Neural cell (in vitro differentiated cells): ENCODE data around the gene PRR12. TPM values are rescaled to one million over a fixed set of nuclear protein-coding genes. Genes with fewer than 3 reads are reported as not detected.

Source experiments
- H2AFZ ChIP-seq: fragments of 200-600, 300-800 bp; sonication (generic), shearing (Covaris generic); 2 replicates; pipeline ENCODE4 v1.6.0; 2014; ENCODE audit warnings: low read depth, mild to moderate bottlenecking, antibody characterized with exemption, low read length, moderate library complexity
- H3F3A ChIP-seq: fragments of 200-600 bp; shearing (Covaris generic); 2 replicates; pipeline ENCODE4 v1.6.1; 2016; ENCODE audit warnings: mild to moderate bottlenecking, moderate library complexity, mixed read lengths, antibody characterized with exemption, low read length; ENCODE audit not compliant: insufficient read depth, poor library complexity, severe bottlenecking
- H3K27ac ChIP-seq: fragments of 200-600, 300-800 bp; sonication (generic), shearing (Covaris generic); 2 replicates; pipeline ENCODE4 v1.5.1; 2014; ENCODE audit warnings: mild to moderate bottlenecking, low read length, moderate library complexity
- H3K27me3 ChIP-seq: fragments of 300-800, 200-600 bp; sonication (generic), shearing (Covaris generic); 2 replicates; pipeline ENCODE4 v1.6.0; 2014; ENCODE audit warnings: mild to moderate bottlenecking, low read depth, low read length, moderate library complexity; ENCODE audit not compliant: insufficient read depth
- H3K36me3 ChIP-seq: fragments of 300-800, 200-600 bp; sonication (generic), shearing (Covaris generic); 2 replicates; pipeline ENCODE4 v1.5.1; 2014; ENCODE audit warnings: mild to moderate bottlenecking, antibody characterized with exemption, low read length, moderate library complexity; ENCODE audit not compliant: insufficient read depth
- H3K4me2 ChIP-seq: fragments of 300-800, 200-600 bp; sonication (generic), shearing (Covaris generic); 2 replicates; pipeline ENCODE4 v1.6.0; 2014; ENCODE audit warnings: mild to moderate bottlenecking, low read length
- H3K4me3 ChIP-seq: fragments of 300-800, 200-600 bp; sonication (generic), shearing (Covaris generic); 2 replicates; pipeline ENCODE4 v1.5.1; 2014; ENCODE audit warnings: mild to moderate bottlenecking, low read length, moderate library complexity
- H3K79me2 ChIP-seq: fragments of 200-600 bp; shearing (Covaris generic); replicated peaks from 2 replicates; pipeline ENCODE4 v1.6.0; 2014; ENCODE audit warnings: mild to moderate bottlenecking, low read length, moderate library complexity; ENCODE audit not compliant: insufficient read depth
- H3K9ac ChIP-seq: fragments of 300-800, 200-600 bp; sonication (generic), shearing (Covaris generic); 2 replicates; pipeline ENCODE4 v1.6.1; 2016; ENCODE audit warnings: mild to moderate bottlenecking, low read length, mixed read lengths
- H3K9me2 ChIP-seq: fragments of 200-600 bp; shearing (Covaris generic); 2 replicates; pipeline ENCODE4 v1.6.1; 2016; ENCODE audit warnings: mild to moderate bottlenecking, low read length, mixed read lengths; ENCODE audit not compliant: insufficient read depth
- H3K9me3 ChIP-seq: fragments of 200-600, 300-800 bp; sonication (generic), shearing (Covaris generic); 2 replicates; pipeline ENCODE4 v1.6.1; 2016; ENCODE audit warnings: mild to moderate bottlenecking, mixed run types, low read length, moderate library complexity, mixed read lengths
- H4K20me1 ChIP-seq: fragments of 200-600 bp; shearing (Covaris generic); 2 replicates; pipeline ENCODE4 v1.6.1; 2016; ENCODE audit warnings: mild to moderate bottlenecking, mixed run types; ENCODE audit not compliant: insufficient read depth
- CTCF ChIP-seq: fragments of 450-650 bp; IDR thresholded peaks from 2 replicates; pipeline ENCODE4 v1.5.1; 2014; ENCODE audit warnings: antibody characterized with exemption, mild to moderate bottlenecking, moderate library complexity; ENCODE audit not compliant: poor library complexity, severe bottlenecking
- MXI1 ChIP-seq: fragments of 450-650 bp; conservative IDR thresholded peaks from 2 replicates; pipeline ENCODE4 v1.6.1; 2014; ENCODE audit warnings: antibody characterized with exemption, mild to moderate bottlenecking; ENCODE audit not compliant: poor library complexity, severe bottlenecking
- POLR2AphosphoS5 ChIP-seq: IDR thresholded peaks from 2 replicates; pipeline ENCODE4 v1.6.1; 2012
- RAD21 ChIP-seq: fragments of 450-650 bp; conservative IDR thresholded peaks from 2 replicates; pipeline ENCODE4 v1.6.1; 2014; ENCODE audit warnings: antibody characterized with exemption, mild to moderate bottlenecking, moderate library complexity
- REST ChIP-seq: IDR thresholded peaks from 2 replicates; pipeline ENCODE4 v1.6.1; 2012; ENCODE audit warnings: borderline replicate concordance
- SMC3 ChIP-seq: fragments of 450-650 bp; conservative IDR thresholded peaks from 2 replicates; pipeline ENCODE4 v1.6.1; 2014; ENCODE audit warnings: antibody characterized with exemption, mild to moderate bottlenecking, moderate library complexity; ENCODE audit not compliant: poor library complexity
- TAF1 ChIP-seq: IDR thresholded peaks from 2 replicates; pipeline ENCODE4 v1.6.1; 2012; ENCODE audit warnings: low read depth
- polyA plus RNA-seq: library from polyadenylated mRNA; depleted of rRNA; stranded (reverse); fragments of >200 nt; gene quantifications from 2 replicates; pipeline ENCODE4 v1.2.3, GENCODE V29; 2014

The PRR12 gene
- polyA plus RNA-seq, 1 donor from 2014 or later = 1.2 TPM

DNA sequence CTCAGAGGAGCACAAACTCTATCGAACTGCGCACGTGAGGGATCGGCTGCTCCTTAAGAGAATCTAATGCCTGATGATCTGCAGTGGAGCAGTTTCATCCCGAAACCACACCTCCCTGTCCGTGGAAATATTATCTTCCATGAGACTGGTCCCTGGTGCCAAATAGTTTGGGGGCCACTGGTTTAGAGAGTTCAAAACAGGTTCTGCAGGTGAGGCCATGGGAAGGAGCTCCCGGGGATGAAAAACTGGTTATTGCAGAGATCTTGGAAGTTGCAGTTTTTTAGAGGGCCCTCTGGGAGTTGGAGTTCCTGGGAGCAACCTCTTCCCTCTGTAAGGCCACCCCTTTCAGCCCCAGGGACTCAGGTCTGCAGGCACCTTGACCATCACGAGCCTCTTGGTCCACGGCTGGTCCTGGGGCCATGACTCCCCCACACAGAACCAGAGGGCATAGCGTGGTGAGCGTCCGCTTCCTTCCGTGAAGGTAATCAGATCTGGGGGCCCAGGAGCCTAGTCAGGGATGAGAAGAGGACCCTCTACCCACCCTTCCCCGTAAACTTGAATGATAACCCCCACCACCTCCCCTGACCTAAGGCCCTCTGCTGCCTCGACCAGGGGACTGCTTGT is 69.5 kb downstream of the PRR12 start:
- Histone ChIP-seq H3K9me2 (no peaks in the 10 kb centered on the region), H2AFZ (no peak overlapping the region), H3K79me2 (no peaks in the 10 kb centered on the region), H3K36me3 (no peaks in the 10 kb centered on the region), H4K20me1 (no peaks in the 10 kb centered on the region), H3K27me3 (no peaks in the 10 kb centered on the region), H3K4me2 (no peak overlapping the region), H3K4me3 (no peak overlapping the region), H3K9ac (no peak overlapping the region), H3K27ac (no peak overlapping the region), H3K9me3 (no peaks in the 10 kb centered on the region), H3F3A (no peaks in the 10 kb centered on the region)
- TF ChIP-seq MXI1 = no peak
- no peak for TF ChIP-seq SMC3
- no peak for TF ChIP-seq REST
- no peak for TF ChIP-seq TAF1

GRCh38 chr19:49662011-49662410 is 71.0 kb downstream of the PRR12 start:
- no peak overlapping the region for H2AFZ ChIP-seq
- no peaks in the 10 kb centered on the region for H4K20me1 ChIP-seq
- H3K27me3 ChIP-seq = no peaks in the 10 kb centered on the region
- no peak overlapping the region for H3K4me3 ChIP-seq
- TF ChIP-seq TAF1 (no peak), CTCF (no peak), POLR2AphosphoS5 (no peak), RAD21 (no peak)
- H3K9me2 ChIP-seq = no peaks in the 10 kb centered on the region
- no peak overlapping the region for H3K4me2 ChIP-seq
- H3K79me2 ChIP-seq = no peaks in the 10 kb centered on the region
- no peaks in the 10 kb centered on the region for H3K9me3 ChIP-seq
- H3K27ac ChIP-seq = no peak overlapping the region
- H3K9ac ChIP-seq = no peak overlapping the region
- no peaks in the 10 kb centered on the region for H3F3A ChIP-seq
- H3K36me3 ChIP-seq = no peaks in the 10 kb centered on the region

- no peak overlapping the region for H3K27ac ChIP-seq
- no peaks in the 10 kb centered on the region for H4K20me1 ChIP-seq
- H3K4me2 ChIP-seq = no peak overlapping the region
- H3K9me2 ChIP-seq = no peaks in the 10 kb centered on the region
- H3F3A ChIP-seq = no peaks in the 10 kb centered on the region
- no peak overlapping the region for H2AFZ ChIP-seq
- no peaks in the 10 kb centered on the region for H3K9me3 ChIP-seq
- H3K27me3 ChIP-seq = no peaks in the 10 kb centered on the region
- TF ChIP-seq CTCF (no peak), SMC3 (no peak), RAD21 (no peak)
- H3K79me2 ChIP-seq = no peaks in the 10 kb centered on the region
- H3K9ac ChIP-seq = no peak overlapping the region
- H3K4me3 ChIP-seq = no peak overlapping the region
- no peaks in the 10 kb centered on the region for H3K36me3 ChIP-seq
Observed at GRCh38 chr19:49663224-49663623, 72.2 kb downstream of the PRR12 start.
